ENCODE results near the gene TRAPPC5. TPM values are rescaled to one million over a fixed set of nuclear protein-coding genes. Genes with fewer than 3 reads are reported as not detected.
A peak's percentile ranks its signal among the peaks of the same experiment; 100 is the strongest.

The TRAPPC5 gene
- total and polyA plus RNA-seq, 5 donors: 93.4 to 121 (median 96.1) TPM

DNA sequence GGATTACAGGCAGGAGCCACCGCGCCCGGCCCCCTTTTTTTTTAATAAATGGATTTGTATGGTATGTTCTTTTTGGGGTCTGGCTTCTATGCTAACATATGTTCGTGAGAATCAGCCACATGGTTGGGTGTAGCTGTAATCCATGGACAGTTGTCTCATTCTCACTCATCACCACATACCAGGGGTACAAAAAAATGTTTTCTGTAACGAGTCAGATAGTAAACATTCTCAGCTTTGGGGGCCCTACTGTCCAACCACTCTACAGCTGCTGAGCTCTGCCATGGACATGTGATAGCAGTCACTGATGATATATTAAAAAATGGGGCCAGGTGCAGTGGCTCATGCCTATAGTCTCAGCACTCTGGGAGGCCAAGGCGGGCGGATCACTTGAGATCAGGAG is 16.9 kb upstream of the TRAPPC5 start:
- WGBS: 61% methylated on average over 7 of the region's 7 CpGs
- no peaks in the 10 kb centered on the region for H3K27me3 ChIP-seq (ENCODE audit: control insufficient read depth, insufficient read depth)
- intact Hi-C loops (cut with DNase I): no loop called here

DNA sequence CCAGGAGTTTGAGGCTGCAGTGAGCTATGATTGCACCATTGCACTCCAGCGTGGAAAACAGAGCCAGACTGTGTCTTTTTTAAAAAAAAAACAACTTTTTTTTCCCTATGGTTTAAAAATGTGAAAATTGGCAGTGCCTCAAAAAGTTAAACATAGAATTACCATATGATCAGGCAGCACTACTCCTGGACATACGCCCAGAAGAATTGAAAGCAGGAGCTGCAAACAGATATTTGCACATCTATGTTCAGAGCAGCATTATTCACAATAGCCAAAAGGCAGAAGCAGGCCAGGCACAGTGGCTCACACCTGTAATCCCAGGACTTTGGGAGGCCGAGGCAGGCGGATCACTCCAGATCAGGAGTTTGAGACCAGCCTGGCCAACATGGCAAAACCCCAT is 15.6 kb upstream of the TRAPPC5 start:
- whole genome bisulfite sequencing: 23% methylated on average over 4 of the region's 4 CpGs
- Histone ChIP-seq H3K27me3 (ENCODE audit: control insufficient read depth, insufficient read depth) (no peaks in the 10 kb centered on the region), H3K4me3 (ENCODE audit: low read length) (no peak overlapping the region), H3K4me1 (ENCODE audit: control insufficient read depth, insufficient read depth, low read length) (no peaks in the 10 kb centered on the region), H3K27ac (ENCODE audit: low read length) (no peak overlapping the region), H3K9me3 (ENCODE audit: control insufficient read depth, low read length) (no peaks in the 10 kb centered on the region)
- intact Hi-C loops (cut with DNase I): no loop called here
- DNase-seq: no peak
- ATAC-seq: no peak

More for the DNA sequence above, 16.9 kb upstream of the TRAPPC5 start:
- ATAC-seq (no peak), DNase-seq (no peak)
- Histone ChIP-seq H3K27ac (ENCODE audit: low read length) (no peak overlapping the region), H3K9me3 (ENCODE audit: control insufficient read depth, low read length) (no peaks in the 10 kb centered on the region), H3K4me3 (ENCODE audit: low read length) (no peak overlapping the region), H3K4me1 (ENCODE audit: control insufficient read depth, insufficient read depth, low read length) (no peaks in the 10 kb centered on the region)

DNA sequence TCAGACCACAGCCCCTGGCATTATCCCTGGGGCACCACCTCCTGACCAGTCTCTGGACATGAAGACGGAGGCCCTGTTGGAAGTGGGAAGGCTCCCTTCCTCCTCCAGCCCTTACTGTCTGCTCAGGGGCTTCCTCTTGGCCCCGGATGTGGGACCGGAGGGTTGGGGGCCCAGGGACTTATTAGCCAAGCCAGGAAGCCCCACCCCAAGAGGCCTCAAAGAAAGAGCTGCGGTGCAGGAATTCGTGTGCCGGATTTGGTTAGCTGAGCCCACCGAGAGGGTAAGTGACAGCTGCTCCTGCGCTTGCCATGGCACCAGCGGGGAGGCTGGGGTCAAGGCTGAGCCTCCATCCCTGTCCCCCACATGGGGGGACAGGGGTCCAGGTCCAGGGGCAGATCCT is 11.8 kb upstream of the TRAPPC5 start, which contains the start of gene RETN:
RETN (plus strand) TSS at position 208 of the 400 bp plus-strand sequence. CDS start 278 bp downstream, outside the sequence.
- Histone ChIP-seq H3K9me3 (ENCODE audit: control insufficient read depth, low read length) (no peaks in the 10 kb centered on the region), H3K4me1 (ENCODE audit: control insufficient read depth, insufficient read depth, low read length) (no peaks in the 10 kb centered on the region), H3K27me3 (ENCODE audit: control insufficient read depth, insufficient read depth) (no peaks in the 10 kb centered on the region), H3K27ac (ENCODE audit: low read length) (no peak within 1 kb of the TSS), H3K4me3 (ENCODE audit: low read length) (no peak within 1 kb of the TSS)
- ATAC-seq (peak in 1 of 2 donors; percentile 11), DNase-seq (peak in 1 of 3 donors; percentile 26)
- intact Hi-C loops (cut with DNase I): no loop called here
- WGBS: 63% methylated on average over 9 of the region's 9 CpGs

DNA sequence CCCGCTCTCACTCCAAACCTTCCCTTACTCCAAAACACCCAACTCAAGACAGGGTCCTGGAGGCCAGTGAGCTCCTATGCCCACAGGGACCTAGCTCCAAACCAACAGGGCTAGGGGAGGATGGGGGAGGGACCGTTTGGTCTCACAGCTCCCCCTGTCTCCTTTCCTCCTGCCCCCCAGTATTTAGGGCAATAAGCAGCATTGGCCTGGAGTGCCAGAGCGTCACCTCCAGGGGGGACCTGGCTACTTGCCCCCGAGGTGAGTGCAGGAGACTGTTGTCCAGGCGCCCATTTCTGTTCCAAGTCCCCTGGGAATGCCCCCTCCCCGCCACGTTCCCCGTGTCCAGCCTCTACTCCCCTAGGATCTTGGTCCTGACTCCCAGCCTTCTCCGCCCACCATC is 11.0 kb upstream of the TRAPPC5 start:
- 30% methylated on average over 9 of the region's 9 CpGs for WGBS
- Histone ChIP-seq H3K27ac (ENCODE audit: low read length) (no peak overlapping the region), H3K4me1 (ENCODE audit: control insufficient read depth, insufficient read depth, low read length) (no peaks in the 10 kb centered on the region), H3K4me3 (ENCODE audit: low read length) (no peak overlapping the region), H3K27me3 (ENCODE audit: control insufficient read depth, insufficient read depth) (no peaks in the 10 kb centered on the region), H3K9me3 (ENCODE audit: control insufficient read depth, low read length) (no peaks in the 10 kb centered on the region)
- ATAC-seq: no peak
- intact Hi-C loops (cut with DNase I): loop anchor here in 1 of 4 donors (10.0 kb wide), 1 partner anchor 135 kb away; no protein-coding TSS in a partner anchor
- peak in 1 of 3 donors; percentile 17 for DNase-seq

DNA sequence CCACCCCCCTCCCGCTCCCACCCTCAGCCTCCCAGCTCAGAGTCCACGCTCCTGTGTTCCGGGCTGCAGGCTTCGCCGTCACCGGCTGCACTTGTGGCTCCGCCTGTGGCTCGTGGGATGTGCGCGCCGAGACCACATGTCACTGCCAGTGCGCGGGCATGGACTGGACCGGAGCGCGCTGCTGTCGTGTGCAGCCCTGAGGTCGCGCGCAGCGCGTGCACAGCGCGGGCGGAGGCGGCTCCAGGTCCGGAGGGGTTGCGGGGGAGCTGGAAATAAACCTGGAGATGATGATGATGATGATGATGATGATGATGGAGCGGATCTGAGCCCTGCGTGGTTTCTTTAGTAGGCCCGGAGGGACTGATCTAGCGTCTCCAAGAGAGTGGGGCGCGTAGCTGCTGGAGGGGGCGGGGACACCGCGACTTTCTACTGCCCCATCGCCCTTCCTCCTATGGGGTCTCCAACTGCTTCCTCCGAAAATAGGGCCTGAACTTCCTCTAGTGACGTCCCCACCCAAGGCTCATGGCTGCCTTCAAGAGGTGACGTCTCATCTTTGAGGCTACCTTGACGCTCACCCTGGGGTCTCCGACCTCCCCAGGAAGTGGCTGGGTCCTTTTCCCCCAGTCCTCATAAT is 10.4 kb upstream of the TRAPPC5 start:
- no peak for ATAC-seq
- Histone ChIP-seq H3K27me3 (ENCODE audit: control insufficient read depth, insufficient read depth) (no peaks in the 10 kb centered on the region), H3K27ac (ENCODE audit: low read length) (no peak overlapping the region), H3K4me1 (ENCODE audit: control insufficient read depth, insufficient read depth, low read length) (no peaks in the 10 kb centered on the region), H3K4me3 (ENCODE audit: low read length) (no peak overlapping the region), H3K9me3 (ENCODE audit: control insufficient read depth, low read length) (no peaks in the 10 kb centered on the region)
- intact Hi-C loops (cut with DNase I): loop anchor here in 1 of 4 donors (10.0 kb wide), 1 partner anchor 135 kb away; no protein-coding TSS in a partner anchor
- peak in 1 of 3 donors; percentile 44 for DNase-seq
- WGBS: 3% methylated on average over 43 of the region's 43 CpGs

DNA sequence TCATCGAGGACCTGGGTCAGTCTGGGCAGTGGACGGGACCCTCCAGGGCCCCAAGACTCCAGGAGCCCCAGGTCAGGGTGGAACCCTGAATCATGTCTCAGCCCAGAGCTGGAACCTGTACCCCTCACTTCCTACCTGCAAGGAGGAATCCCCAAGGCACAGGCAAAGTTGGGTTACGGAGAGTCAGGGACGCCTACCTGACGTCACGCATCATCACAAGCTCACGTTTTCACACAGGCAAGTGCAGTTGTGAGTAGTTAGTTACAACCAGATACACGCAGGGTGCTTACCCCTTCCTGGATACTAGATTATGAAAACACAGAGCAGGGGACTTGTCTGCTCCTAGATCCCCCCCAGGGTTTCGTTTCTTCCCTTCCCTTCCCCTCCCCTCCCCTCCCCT is 9.8 kb upstream of the TRAPPC5 start:
- H3K4me3 ChIP-seq (ENCODE audit: low read length): no peak overlapping the region
- 37% methylated on average over 9 of the region's 9 CpGs for WGBS
- intact Hi-C loops (cut with DNase I): loop anchor here in 1 of 4 donors (10.0 kb wide), 1 partner anchor 134 kb away; no protein-coding TSS in a partner anchor
- H3K4me1 ChIP-seq (ENCODE audit: control insufficient read depth, insufficient read depth, low read length): no peaks in the 10 kb centered on the region
- ATAC-seq: no peak
- no peak for DNase-seq
- H3K9me3 ChIP-seq (ENCODE audit: control insufficient read depth, low read length): no peaks in the 10 kb centered on the region
- H3K27ac ChIP-seq (ENCODE audit: low read length): no peak overlapping the region
- no peaks in the 10 kb centered on the region for H3K27me3 ChIP-seq (ENCODE audit: control insufficient read depth, insufficient read depth)

DNA sequence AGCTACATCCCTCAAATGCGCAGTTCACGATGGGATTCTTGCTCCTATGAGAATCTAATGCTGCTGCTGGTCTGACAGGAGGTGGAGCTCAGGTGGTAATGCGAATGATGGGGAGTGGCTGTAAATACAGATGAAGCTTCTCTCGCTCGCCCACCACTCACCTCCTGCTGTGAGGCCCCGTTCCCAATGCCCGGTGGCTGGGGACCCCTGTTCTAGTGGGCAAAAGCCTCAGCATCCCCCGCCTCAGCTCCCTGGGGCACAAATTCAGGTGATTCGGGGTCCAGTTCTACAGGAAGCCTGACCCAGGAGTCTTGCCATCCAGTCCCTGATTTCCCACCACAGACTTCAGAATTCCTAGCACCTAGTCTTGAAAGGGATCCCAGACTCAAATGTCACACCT is 8.1 kb upstream of the TRAPPC5 start:
- H3K4me3 ChIP-seq (ENCODE audit: low read length): no peak overlapping the region
- intact Hi-C loops (cut with DNase I): loop anchor here in 1 of 4 donors (10.0 kb wide), 1 partner anchor 132 kb away; no protein-coding TSS in a partner anchor
- H3K27ac ChIP-seq (ENCODE audit: low read length): no peak overlapping the region
- no peaks in the 10 kb centered on the region for H3K4me1 ChIP-seq (ENCODE audit: control insufficient read depth, insufficient read depth, low read length)
- DNase-seq (no peak), ATAC-seq (no peak)
- WGBS: 48% methylated on average over 9 of the region's 9 CpGs
- no peaks in the 10 kb centered on the region for H3K27me3 ChIP-seq (ENCODE audit: control insufficient read depth, insufficient read depth)
- no peaks in the 10 kb centered on the region for H3K9me3 ChIP-seq (ENCODE audit: control insufficient read depth, low read length)

DNA sequence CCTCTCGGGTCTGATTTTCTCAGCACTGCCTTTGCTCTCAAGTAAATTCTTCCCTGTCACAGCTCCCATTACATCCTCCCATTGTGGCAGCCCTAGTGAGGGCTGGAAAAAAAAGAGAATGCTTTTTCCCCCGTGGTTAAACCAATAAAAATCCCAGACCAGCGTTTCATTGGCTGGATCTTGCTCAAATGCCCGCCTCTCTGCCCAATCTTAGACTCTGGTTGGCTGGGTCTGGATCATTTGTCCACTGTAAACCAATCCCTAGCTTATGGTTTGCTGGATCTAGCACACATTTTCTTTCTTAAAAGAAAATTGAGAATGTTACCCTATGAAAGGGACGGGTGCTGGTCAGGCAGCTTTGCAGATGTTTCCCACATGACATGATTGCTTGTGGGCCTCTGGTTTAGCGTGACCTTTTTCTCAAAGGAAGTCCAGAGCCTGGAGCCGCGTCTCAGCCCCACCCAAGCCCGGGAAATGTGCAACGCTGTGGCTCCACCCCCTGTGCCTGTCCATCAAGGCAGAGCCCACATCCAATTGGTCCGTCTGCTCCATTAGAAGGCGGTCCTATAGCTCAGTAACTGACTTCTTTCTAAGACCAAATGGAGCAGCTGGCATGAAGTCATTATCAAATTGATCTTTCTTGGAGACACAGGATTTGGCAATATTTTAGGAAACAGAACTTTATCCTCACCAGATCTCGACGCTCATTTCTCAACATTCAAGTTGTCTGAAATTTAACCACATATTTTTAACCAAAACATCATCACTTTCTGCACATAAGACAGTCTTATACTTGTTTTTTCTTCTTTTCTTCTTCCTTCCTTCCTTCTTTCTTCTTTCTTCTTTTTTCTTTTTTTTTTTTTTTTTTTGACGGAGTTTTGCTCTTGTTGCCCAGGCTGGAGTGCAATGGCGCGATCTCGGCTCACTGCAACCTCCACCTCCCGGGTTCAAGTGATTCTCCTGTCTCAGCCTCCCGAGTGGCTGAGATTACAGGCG is 6.3 kb upstream of the TRAPPC5 start:
- H3K4me3 ChIP-seq (ENCODE audit: low read length): no peak overlapping the region
- no peaks in the 10 kb centered on the region for H3K27me3 ChIP-seq (ENCODE audit: control insufficient read depth, insufficient read depth)
- intact Hi-C loops (cut with DNase I): loop anchor here in 2 of 4 donors (5.0 to 10.0 kb wide), 2 partner anchors 107 to 130 kb away; no protein-coding TSS in a partner anchor
- WGBS: 56% methylated on average over 20 of the region's 21 CpGs
- peak; percentile 57 to 93 for ATAC-seq
- no peaks in the 10 kb centered on the region for H3K9me3 ChIP-seq (ENCODE audit: control insufficient read depth, low read length)
- peak; percentile 65 to 87 (median 83) for DNase-seq
- no peak overlapping the region for H3K27ac ChIP-seq (ENCODE audit: low read length)
- no peaks in the 10 kb centered on the region for H3K4me1 ChIP-seq (ENCODE audit: control insufficient read depth, insufficient read depth, low read length)

DNA sequence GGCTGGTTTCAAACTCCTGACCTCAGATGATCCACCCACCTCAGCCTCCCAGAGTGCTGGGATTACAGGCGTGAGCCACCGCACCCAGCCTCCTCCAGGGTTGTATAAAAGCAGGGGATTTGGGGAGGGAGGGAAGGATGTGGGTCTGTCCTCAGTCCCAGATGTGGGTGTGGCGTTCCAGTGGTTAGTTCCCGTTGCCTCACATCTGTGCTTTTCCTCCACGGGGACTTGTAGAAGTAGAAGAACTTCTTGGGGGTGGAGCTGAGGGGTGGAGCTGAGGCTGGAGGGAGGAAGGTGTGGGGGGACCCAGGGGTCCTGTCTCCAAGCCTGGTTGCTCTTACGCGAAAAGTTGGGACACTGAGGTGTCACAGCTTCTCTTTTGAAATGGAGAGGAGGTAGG is 4.3 kb upstream of the TRAPPC5 start:
- ATAC-seq: no peak
- WGBS: 45% methylated on average over 7 of the region's 7 CpGs
- H3K27me3 ChIP-seq (ENCODE audit: control insufficient read depth, insufficient read depth): no peaks in the 10 kb centered on the region
- DNase-seq: peak in 1 of 3 donors; percentile 28
- no peaks in the 10 kb centered on the region for H3K4me1 ChIP-seq (ENCODE audit: control insufficient read depth, insufficient read depth, low read length)
- intact Hi-C loops (cut with DNase I): loop anchor here in 2 of 4 donors (5.0 to 10.0 kb wide), 2 partner anchors 109 to 128 kb away; no protein-coding TSS in a partner anchor
- no peaks in the 10 kb centered on the region for H3K9me3 ChIP-seq (ENCODE audit: control insufficient read depth, low read length)
- H3K4me3 ChIP-seq (ENCODE audit: low read length): no peak overlapping the region
- H3K27ac ChIP-seq (ENCODE audit: low read length): no peak overlapping the region

DNA sequence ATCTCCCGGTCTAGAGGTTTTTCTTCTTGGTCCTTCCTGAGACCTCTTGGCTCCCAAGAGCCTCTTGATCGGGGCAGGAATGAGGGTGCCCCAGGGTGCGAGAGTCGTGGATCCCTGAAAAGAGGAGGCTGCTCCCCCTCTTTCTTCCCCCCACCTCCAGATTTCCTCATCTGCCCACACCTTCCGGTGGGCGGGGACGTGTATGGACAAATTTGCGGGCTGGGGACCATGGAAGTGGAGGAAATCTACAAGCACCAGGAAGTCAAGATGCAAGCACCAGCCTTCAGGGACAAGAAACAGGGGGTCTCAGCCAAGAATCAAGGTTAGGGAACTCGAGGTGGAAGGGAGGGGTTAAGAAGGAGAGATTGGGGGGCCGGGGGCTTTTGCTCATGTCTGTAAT is 3.8 kb upstream of the TRAPPC5 start, which contains the start of gene MCEMP1:
MCEMP1 (plus strand) TSS at position 237 of the 400 bp plus-strand sequence; CDS start at position 268, 31 bp downstream.
- peak in 2 of 3 donors; percentile 29 to 68 for DNase-seq

More for the DNA sequence above, 3.8 kb upstream of the TRAPPC5 start, which contains the start of gene MCEMP1:
- H3K27ac ChIP-seq (ENCODE audit: low read length): no peak within 1 kb of the TSS
- H3K4me3 ChIP-seq (ENCODE audit: low read length): no peak within 1 kb of the TSS
- H3K9me3 ChIP-seq (ENCODE audit: control insufficient read depth, low read length): no peaks in the 10 kb centered on the region
- 43% methylated on average over 10 of the region's 10 CpGs for WGBS
- H3K4me1 ChIP-seq (ENCODE audit: control insufficient read depth, insufficient read depth, low read length): no peaks in the 10 kb centered on the region
- ATAC-seq: no peak
- intact Hi-C loops (cut with DNase I): loop anchor here in 2 of 4 donors (5.0 to 10.0 kb wide), 2 partner anchors 110 to 128 kb away; no protein-coding TSS in a partner anchor
- H3K27me3 ChIP-seq (ENCODE audit: control insufficient read depth, insufficient read depth): no peaks in the 10 kb centered on the region

Data from right cardiac atrium (tissue), 5 donors.